Fibroblast of mammary gland (primary cell): ENCODE results near the gene ZNF556.
"Not testable (repeated sequence)": the region's sequence is repeated elsewhere in the genome, so short reads cannot be mapped to it uniquely, and the experiment has no call there.

Experiments used
- DNase-seq: peaks from one replicate; pipeline ENCODE4 v3.0.0-alpha.2; 2010; ENCODE audit warnings: low read depth
- H3K4me3 ChIP-seq: 2 replicates; pipeline ENCODE4 v1.5.1; 2011; ENCODE audit warnings: low read depth, mild to moderate bottlenecking, low read length, moderate library complexity; ENCODE audit not compliant: control insufficient read depth
- CTCF ChIP-seq: conservative IDR thresholded peaks from 2 replicates; pipeline ENCODE4 v1.5.1; 2011; ENCODE audit warnings: low read depth, low read length, inconsistent platforms; ENCODE audit not compliant: control insufficient read depth, insufficient read depth

Gene ZNF556

GRCh38 chr19:2888731-2889224, 21.6 kb downstream of the ZNF556 start:
- H3K4me3 ChIP-seq, result peak overlapping the region; percentile 22
- no peak for DNase-seq
- TF ChIP-seq CTCF, result no peak

GRCh38 chr19:2890531-2890930, 23.4 kb downstream of the ZNF556 start:
- H3K4me3 ChIP-seq, DNase-seq: not testable (repeated sequence)

GRCh38 chr19:2896694-2897093, 29.6 kb downstream of the ZNF556 start:
- H3K4me3 ChIP-seq, result no peak overlapping the region
- DNase-seq, result no peak
- TF ChIP-seq CTCF, result no peak

GRCh38 chr19:2900296-2901252, 33.4 kb downstream of the ZNF556 start, which contains the start of gene ZNF57:
TSS of gene ZNF57 (plus strand) at chr19:2900928. CDS start at chr19:2901046, 118 bp downstream.
- peak within 1 kb of the TSS; percentile 87 for H3K4me3 ChIP-seq
- DNase-seq, result peak; percentile 99
- no peak for TF ChIP-seq CTCF

- no peak overlapping the region for H3K4me3 ChIP-seq
- no peak for DNase-seq
- TF ChIP-seq CTCF, result no peak
Measured at GRCh38 chr19:2902590-2903218, 35.6 kb downstream of the ZNF556 start.

GRCh38 chr19:2903326-2903725, 36.2 kb downstream of the ZNF556 start:
- DNase-seq, H3K4me3 ChIP-seq: not testable (repeated sequence)

- no peak for TF ChIP-seq CTCF
- no peak for DNase-seq
- no peak overlapping the region for H3K4me3 ChIP-seq
Measured at GRCh38 chr19:2905918-2906519, 38.9 kb downstream of the ZNF556 start.
